Activated naive CD8-positive, alpha-beta T cell treated with anti-CD3 and anti-CD28 coated beads, Interleukin-2, amount 10 ng/mL, durations not matched to agents 7 days and 5 days (primary cell): ENCODE measurements around the gene CBFA2T3. TPM values are rescaled to one million over a fixed set of nuclear protein-coding genes. Genes with fewer than 3 reads are reported as not detected.
"Not testable (repeated sequence)": the region's sequence is repeated elsewhere in the genome, so short reads cannot be mapped to it uniquely, and the experiment has no call there.

ENCODE experiments used
- ATAC-seq: fragments of 150-1000 bp; cut with Tn5 transposase; one replicate; pipeline ENCODE4 v1.10.0; 2021; ENCODE audit warnings: low read depth, moderate library complexity
- POLR2A ChIA-PET: fragments of 350-600 bp; sonication (Branson Sonifier 250); formaldehyde crosslinking; loops from one replicate; lab custom pipeline; 2021; ENCODE audit warnings: antibody characterized with exemption; lab: Charles Lee
- DNase-seq: peaks from one replicate; pipeline ENCODE4 v3.0.0; 2021
- H3K27ac Mint-ChIP-seq: one replicate; pipeline ENCODE4 v1.8.0; 2022; ENCODE audit warnings: mild to moderate bottlenecking, mixed read lengths
- H3K27me3 Mint-ChIP-seq: one replicate; pipeline ENCODE4 v1.8.0; 2022; ENCODE audit warnings: mild to moderate bottlenecking, moderate library complexity, mixed read lengths
- H3K36me3 Mint-ChIP-seq: one replicate; pipeline ENCODE4 v1.8.0; 2021; ENCODE audit warnings: mild to moderate bottlenecking, mixed read lengths
- H3K4me1 Mint-ChIP-seq: one replicate; pipeline ENCODE4 v1.8.0; 2021; ENCODE audit warnings: mixed read lengths
- H3K4me3 Mint-ChIP-seq: one replicate; pipeline ENCODE4 v1.8.0; 2022; ENCODE audit warnings: mild to moderate bottlenecking, moderate library complexity, mixed read lengths
- H3K9me3 Mint-ChIP-seq: one replicate; pipeline ENCODE4 v1.8.0; 2021; ENCODE audit warnings: mixed read lengths
- total RNA-seq, 2 experiments: library from RNA; stranded (reverse); gene quantifications; one replicate each; pipeline ENCODE4 v1.2.3, GENCODE V29; 2021

Gene CBFA2T3
- total RNA-seq, 2 experiments from 2014 or later: 0.08 to 0.26 TPM

DNA sequence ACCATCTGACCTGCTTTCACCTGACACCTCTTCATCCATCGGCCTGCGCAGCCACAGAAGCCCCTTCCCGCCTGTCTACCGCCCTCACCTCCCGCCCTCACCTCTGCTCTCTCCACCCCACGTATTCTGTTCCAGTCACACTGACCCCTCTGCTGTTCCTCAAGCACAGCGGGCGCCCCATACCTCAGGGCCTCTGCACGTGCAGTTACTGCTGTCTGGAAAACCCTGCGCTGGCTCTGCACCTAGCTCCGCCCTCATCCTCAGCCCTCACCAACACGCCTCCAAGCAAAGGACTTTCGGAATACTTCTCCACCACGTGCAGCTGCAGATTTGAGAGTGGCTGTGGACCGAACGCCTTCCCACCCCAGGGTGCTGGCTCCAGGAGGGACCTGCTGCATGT is 85.9 kb downstream of the CBFA2T3 start:
- Mint-ChIP-seq H3K4me1 (no peaks in the 10 kb centered on the region), H3K9me3 (no peaks in the 10 kb centered on the region), H3K27ac (no peak overlapping the region), H3K36me3 (no peaks in the 10 kb centered on the region), H3K27me3 (no peaks in the 10 kb centered on the region), H3K4me3 (no peak overlapping the region)
- POLR2A ChIA-PET: no interaction called here
- DNase-seq (no peak), ATAC-seq (no peak)

DNA sequence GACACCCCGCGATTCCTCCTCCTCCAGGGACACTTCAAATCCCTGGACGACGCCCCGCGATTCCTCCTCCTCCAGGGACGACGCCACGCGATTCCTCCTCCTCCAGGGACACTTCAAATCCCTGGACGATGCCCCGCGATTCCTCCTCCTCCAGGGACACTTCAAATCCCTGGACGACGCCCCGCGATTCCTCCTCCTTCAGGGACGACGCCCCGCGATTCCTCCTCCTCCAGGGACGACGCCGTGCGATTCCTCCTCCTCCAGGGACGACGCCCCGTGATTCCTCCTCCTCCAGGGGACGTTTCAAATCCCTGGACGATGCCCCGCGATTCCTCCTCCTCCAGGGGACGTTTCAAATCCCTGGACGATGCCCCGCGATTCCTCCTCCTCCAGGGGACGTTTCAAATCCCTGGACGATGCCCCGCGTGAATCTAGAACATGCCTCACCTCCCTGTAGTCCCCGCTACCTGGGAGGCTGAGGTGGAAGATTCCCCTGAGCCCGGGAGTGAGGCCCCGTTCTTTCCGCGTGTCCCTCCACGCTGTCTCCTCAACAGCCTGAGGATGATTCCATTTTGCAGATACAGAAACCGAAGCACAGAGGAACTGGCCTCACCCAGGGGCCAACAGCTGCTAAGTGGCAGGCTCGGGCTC is 87.2 kb downstream of the CBFA2T3 start:
- H3K9me3 Mint-ChIP-seq, H3K36me3 Mint-ChIP-seq, ATAC-seq, H3K4me1 Mint-ChIP-seq, H3K4me3 Mint-ChIP-seq, H3K27ac Mint-ChIP-seq, DNase-seq, H3K27me3 Mint-ChIP-seq: not testable (repeated sequence)
- POLR2A ChIA-PET: interaction anchor here (0.5 kb wide), 1 partner anchor 124 kb away, joined by 4 read pairs; no protein-coding TSS in a partner anchor

DNA sequence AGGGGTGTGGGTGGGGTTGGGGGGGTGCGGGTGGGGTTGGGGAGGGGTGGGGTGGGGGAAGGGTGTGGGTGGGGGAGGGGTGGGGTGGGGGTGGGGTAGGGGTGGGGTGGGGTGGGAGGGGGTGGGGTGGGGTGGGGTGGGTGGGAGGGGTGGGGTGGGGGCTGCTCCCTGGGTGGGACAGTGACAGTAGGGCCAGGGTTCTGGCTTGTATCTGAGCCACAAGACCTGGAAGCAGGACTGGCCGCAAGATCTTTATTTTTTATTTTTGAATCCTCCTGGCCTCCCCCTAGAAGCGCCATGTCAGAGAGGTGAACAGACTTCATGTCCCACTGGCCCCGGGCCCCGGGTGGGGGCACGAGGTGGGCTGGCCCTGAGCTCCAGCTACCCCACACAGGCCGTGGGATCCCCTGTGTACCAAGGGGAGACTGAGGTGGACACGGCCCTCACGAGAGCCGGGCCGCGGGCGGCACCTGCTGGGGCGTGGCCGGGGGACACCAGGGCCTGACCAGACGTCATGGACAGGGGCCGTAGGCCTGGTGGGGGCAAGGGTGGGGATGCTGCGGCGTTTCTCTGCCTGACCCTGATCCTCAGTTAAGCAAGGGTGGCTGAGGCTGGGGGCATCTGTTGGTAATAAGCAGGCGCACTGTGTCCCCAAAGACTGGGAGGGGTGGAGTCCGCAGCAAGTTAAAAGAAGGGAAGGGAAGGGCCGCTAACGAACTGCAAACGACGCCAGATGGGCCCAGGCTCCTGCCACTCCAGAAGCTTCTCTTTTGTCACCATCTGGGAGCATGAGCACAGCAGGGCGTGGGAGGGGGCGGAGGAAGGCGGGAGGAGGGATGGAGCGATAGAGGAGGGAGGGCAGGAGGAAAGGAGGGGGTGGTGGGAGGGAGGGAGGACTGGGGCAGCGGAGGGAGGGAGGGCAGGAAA is 88.3 kb downstream of the CBFA2T3 start:
- H3K4me1 Mint-ChIP-seq: no peaks in the 10 kb centered on the region
- no peaks in the 10 kb centered on the region for H3K36me3 Mint-ChIP-seq
- no peak overlapping the region for H3K27ac Mint-ChIP-seq
- ATAC-seq (no peak), DNase-seq (no peak)
- POLR2A ChIA-PET: no interaction called here
- H3K4me3 Mint-ChIP-seq: no peak overlapping the region
- H3K9me3 Mint-ChIP-seq: no peaks in the 10 kb centered on the region
- no peaks in the 10 kb centered on the region for H3K27me3 Mint-ChIP-seq

DNA sequence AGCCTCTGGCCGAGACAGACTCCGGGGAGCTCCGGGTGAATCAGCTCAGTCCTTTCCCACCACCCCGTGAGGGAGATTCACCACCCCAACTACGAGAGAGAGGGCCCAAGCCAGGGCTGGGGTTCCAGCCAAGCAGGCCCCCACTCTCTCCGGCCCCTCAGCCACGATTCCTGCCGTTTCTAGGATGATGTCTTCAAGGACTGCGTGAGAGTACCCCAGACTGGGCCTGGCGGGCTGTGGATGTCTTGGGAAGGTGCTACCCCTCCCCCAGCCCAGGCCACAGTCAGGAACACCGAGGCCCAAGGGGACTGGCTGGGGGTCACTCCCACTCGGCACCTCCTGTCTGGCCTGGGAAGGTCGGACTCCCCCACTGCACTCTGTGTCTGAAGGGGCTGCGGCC is 89.0 kb downstream of the CBFA2T3 start:
- H3K9me3 Mint-ChIP-seq: no peaks in the 10 kb centered on the region
- POLR2A ChIA-PET: no interaction called here
- H3K4me3 Mint-ChIP-seq: no peak overlapping the region
- no peaks in the 10 kb centered on the region for H3K27me3 Mint-ChIP-seq
- H3K27ac Mint-ChIP-seq: no peak overlapping the region
- no peaks in the 10 kb centered on the region for H3K36me3 Mint-ChIP-seq
- DNase-seq (no peak), ATAC-seq (no peak)
- no peaks in the 10 kb centered on the region for H3K4me1 Mint-ChIP-seq

DNA sequence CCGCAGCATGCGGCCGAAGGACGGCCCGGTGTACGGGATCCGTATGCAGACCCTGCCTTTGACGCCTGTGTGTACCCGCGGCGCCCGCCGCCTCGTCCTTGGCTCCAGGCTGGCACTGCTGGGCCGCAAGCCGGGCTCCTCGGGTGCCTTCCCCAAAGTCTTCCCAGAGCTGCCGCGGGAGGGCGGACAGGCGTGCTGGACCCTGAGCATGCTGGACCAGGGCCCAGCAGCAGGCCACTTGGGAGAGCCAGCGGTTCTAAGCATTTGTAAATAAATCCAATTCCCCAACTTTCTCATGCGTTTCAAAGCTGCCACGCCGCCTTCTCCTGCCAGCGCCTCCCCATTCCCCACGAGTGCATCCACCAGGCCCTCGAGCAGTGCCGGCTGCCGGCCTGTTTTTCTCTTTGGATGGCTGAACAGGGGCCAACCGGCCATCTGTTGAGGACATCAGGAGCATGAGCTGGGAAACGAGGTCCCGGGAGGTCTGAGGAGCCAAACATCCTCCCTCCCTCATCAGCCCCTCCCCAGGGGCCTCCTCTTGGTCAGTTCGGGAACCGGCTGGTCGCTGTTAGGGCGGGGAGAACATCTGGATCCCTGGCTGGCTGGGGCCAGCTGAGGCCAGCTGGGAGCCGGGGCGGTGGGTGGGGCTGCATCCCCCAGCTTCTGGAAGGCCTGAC is 90.0 kb downstream of the CBFA2T3 start:
- no peak overlapping the region for H3K4me3 Mint-ChIP-seq
- no peaks in the 10 kb centered on the region for H3K4me1 Mint-ChIP-seq
- DNase-seq (no peak), ATAC-seq (no peak)
- no peaks in the 10 kb centered on the region for H3K27me3 Mint-ChIP-seq
- no peak overlapping the region for H3K27ac Mint-ChIP-seq
- H3K36me3 Mint-ChIP-seq: no peaks in the 10 kb centered on the region
- H3K9me3 Mint-ChIP-seq: peaks cover 2% of the 10 kb centered on the region
- POLR2A ChIA-PET: no interaction called here

DNA sequence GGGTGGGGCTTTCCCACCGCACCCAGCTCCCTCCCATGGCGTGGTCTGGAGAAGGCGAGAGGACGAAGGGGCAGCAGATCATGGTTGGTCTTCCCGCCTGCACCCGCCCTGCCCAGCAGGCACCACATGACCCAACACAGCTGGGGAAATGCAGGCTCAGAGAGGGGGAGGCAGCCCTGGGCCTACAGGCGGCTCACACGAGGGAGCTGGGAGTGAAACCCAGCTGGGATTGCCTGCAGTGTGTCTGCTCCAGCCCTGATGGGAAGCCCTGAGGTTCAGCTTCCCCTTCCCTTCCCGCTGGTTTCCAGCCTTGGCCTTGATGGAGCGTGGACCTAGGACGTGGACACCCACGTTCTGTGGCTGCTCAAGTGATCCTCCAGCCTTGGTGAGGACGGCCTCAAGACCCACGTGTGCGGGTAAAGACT is 90.6 kb downstream of the CBFA2T3 start:
- Mint-ChIP-seq H3K4me3 (no peak overlapping the region), H3K36me3 (no peaks in the 10 kb centered on the region), H3K27ac (no peak overlapping the region), H3K27me3 (no peaks in the 10 kb centered on the region), H3K9me3 (peaks cover 2% of the 10 kb centered on the region), H3K4me1 (no peaks in the 10 kb centered on the region)
- DNase-seq: no peak
- POLR2A ChIA-PET: no interaction called here
- no peak for ATAC-seq

DNA sequence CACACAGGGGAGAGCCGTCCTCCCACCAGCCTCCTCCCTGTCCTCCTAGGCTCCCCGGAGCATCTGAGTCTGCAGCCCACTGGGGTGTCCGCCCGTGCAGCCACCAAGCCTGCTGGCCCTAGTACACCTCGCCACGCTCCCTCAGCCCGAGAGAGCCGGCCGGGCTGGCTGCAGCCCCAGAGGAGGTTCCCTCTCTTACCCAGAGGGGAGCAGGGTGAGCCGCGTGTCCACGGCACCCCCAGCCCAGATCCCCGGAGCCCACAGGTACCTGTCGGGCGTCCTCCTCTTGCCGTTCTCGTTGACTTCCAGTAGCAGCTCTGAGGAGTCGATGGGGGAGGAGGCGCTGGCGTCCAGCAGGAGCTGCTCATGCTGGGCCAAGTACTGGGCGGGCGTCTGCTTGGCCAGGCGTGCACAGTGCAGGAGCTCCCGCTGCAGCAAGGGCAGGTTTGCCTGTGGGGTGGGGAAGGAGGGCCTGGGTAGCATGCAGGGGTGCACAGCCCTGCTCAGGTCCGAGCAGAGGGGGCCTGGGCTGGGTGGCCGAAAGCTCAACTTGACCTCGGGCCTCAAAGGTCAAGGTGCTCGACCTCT is 91.2 kb downstream of the CBFA2T3 start:
- Mint-ChIP-seq H3K9me3 (peaks cover 2% of the 10 kb centered on the region), H3K4me1 (no peaks in the 10 kb centered on the region), H3K27ac (no peak overlapping the region), H3K4me3 (no peak overlapping the region), H3K36me3 (no peaks in the 10 kb centered on the region), H3K27me3 (no peaks in the 10 kb centered on the region)
- no peak for ATAC-seq
- POLR2A ChIA-PET: no interaction called here
- DNase-seq: no peak

DNA sequence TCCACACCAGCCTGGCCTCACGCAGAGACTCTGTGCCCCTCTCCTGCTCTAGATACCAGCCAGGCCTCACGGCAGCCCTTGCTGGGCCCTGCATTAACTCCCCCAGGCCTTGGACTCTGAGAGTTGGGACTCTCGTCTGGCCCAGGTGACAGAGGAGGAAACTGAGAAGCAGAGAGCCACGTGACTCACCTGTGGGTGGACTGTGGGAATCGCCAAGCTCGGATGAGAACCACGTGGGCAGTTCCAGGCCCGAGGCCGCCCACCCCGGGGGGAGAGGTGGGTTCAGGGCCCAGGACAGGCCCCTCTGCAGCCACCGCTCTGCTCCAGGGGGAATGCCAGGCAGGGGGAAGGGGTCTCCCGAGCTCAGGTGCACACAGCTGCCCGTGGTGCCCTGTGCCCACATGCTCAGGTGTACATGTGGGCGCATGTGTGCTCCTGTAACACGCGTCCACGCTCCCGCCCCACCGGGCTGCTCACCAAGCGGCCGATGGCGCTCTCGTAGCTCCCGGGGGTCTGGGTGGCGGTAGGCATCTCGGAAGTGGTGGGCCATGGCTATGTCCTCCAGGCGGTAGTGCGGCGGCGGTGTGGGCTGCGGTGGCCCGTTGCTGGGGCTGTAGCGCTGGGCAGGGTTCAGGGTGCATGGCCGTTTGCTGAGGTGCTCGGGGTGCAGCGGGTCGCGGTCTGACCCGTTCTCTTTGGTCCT is 92.3 kb downstream of the CBFA2T3 start:
- Mint-ChIP-seq H3K9me3 (peaks cover 2% of the 10 kb centered on the region), H3K36me3 (no peaks in the 10 kb centered on the region), H3K4me1 (no peaks in the 10 kb centered on the region), H3K27ac (no peak overlapping the region), H3K27me3 (no peaks in the 10 kb centered on the region), H3K4me3 (no peak overlapping the region)
- POLR2A ChIA-PET: no interaction called here
- no peak for DNase-seq
- no peak for ATAC-seq

DNA sequence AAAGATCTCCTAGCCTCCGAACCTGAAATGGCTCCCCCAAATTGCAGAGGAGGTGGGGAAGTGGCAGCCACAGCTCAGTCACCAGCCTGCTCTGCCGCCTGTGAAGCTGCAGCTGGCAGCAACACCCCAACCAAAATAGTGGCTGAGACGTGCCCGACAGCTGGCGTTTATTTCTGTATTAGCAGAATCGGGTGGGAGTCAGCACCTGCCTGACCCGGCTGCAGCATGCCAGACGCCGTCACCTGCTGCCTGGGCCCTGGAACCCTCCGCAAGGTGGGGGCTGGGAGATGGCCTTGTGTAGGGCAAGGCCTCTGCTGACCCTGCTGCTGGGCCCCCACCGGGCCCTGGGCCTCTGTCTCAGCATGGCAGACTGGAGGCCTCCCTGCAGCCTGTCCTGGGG is 93.1 kb downstream of the CBFA2T3 start:
- Mint-ChIP-seq H3K36me3 (no peaks in the 10 kb centered on the region), H3K4me1 (no peaks in the 10 kb centered on the region), H3K9me3 (peaks cover 2% of the 10 kb centered on the region), H3K27me3 (no peaks in the 10 kb centered on the region), H3K27ac (no peak overlapping the region), H3K4me3 (no peak overlapping the region)
- POLR2A ChIA-PET: no interaction called here
- ATAC-seq: no peak
- no peak for DNase-seq

DNA sequence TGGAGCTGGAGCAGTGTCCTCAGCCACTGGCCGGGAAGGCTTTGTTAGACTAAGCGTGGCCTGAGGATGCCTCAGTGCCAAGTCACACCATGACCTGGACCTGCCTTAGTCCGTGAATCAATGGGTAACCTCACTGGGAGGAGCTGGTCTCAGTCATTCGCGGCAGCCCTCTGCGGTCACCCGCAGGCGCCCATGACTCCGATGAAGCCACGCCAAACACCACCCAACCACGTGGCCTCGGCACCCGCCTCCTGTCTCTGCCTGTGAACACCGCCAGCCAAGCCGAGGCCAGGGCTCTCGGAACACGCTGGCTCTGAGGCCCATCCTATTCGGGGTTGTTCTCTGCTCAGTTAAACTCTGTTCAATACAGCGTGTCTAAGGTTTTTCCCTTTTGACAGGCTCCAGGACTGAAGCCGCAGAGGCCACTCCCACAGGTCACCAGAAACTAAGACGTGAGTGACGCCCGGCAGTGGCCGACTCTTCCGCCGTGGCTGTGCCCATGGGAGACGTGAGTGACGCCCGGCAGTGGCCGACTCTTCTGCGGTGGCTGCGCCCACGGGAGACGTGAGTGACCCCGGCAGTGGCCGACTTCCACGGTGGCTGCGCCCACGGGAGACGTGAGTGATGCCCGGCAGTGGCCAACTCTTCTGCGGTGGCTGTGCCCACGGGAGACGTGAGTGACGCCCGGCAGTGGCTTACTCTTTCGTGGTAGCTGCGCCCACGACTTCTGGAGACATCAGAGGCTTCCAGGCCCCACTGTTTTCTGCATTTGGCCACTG is 93.7 kb downstream of the CBFA2T3 start:
- ATAC-seq: no peak
- Mint-ChIP-seq H3K4me3 (no peak overlapping the region), H3K4me1 (no peaks in the 10 kb centered on the region)

DNA sequence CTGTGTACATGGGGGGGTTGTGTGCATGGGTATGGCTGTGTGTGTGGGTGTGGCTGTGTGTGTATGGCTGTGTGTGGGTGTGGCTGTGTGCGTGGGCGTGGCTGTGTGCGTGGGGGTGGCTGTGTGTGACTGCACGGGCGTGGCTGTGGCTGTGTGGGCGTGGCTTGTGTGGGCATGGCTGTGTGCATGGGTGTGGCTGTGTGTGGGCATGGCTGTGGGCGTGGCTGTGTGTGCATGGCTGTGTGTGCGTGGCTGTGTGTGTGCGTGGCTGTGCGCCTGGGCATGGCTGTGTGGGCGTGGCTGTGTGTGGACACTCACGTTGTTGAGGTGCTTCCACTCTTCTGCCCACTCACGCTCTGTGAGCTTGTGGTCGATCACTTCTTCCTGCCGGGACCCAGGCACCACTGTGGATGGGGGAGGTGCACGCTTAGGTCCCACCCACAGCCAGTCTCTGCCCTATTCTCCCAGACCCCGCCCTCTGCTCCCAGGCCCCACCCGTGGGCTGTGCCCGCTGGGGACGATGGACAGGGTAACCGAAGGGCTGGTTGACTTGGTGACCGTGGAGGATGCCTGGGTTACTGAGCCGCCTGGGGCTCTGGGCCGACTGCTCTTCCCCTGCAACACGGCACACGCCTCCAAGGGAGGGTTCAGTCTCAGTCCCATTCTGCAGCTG is 94.5 kb downstream of the CBFA2T3 start:
- DNase-seq (no peak), ATAC-seq (no peak)
- no peaks in the 10 kb centered on the region for H3K36me3 Mint-ChIP-seq
- H3K27me3 Mint-ChIP-seq: no peaks in the 10 kb centered on the region
- no peak overlapping the region for H3K4me3 Mint-ChIP-seq
- no peaks in the 10 kb centered on the region for H3K4me1 Mint-ChIP-seq
- POLR2A ChIA-PET: no interaction called here
- H3K9me3 Mint-ChIP-seq: peaks cover 2% of the 10 kb centered on the region
- H3K27ac Mint-ChIP-seq: no peak overlapping the region

More for the DNA sequence above, 93.7 kb downstream of the CBFA2T3 start:
- H3K27me3 Mint-ChIP-seq: no peaks in the 10 kb centered on the region
- H3K27ac Mint-ChIP-seq: no peak overlapping the region
- POLR2A ChIA-PET: no interaction called here
- H3K9me3 Mint-ChIP-seq: peaks cover 2% of the 10 kb centered on the region
- no peaks in the 10 kb centered on the region for H3K36me3 Mint-ChIP-seq
- no peak for DNase-seq
